GM23248 (cell line): Measurements from ENCODE around the gene CBX8. TPM values are rescaled to one million over a fixed set of nuclear protein-coding genes. Genes with fewer than 3 reads are reported as not detected.

Experiments
- DNase-seq: peaks from one replicate; pipeline ENCODE4 v3.0.0-alpha.2; 2015
- H2AFZ ChIP-seq: fragments of 200-600 bp; sonication (generic); 2 replicates; pipeline ENCODE4 v1.6.1; 2016; ENCODE audit warnings: antibody characterized with exemption
- H3F3A ChIP-seq: fragments of 200-600 bp; sonication (generic); 2 replicates; pipeline ENCODE4 v1.6.1; 2016; ENCODE audit warnings: mild to moderate bottlenecking, antibody characterized with exemption, mixed run types; ENCODE audit not compliant: insufficient read depth
- H3K27ac ChIP-seq: fragments of 200-600 bp; sonication (generic); 2 replicates; pipeline ENCODE4 v1.5.1; 2016; ENCODE audit warnings: mild to moderate bottlenecking
- H3K27me3 ChIP-seq: fragments of 200-600 bp; sonication (generic); replicated peaks from 2 replicates; pipeline ENCODE4 v1.6.1; 2016; ENCODE audit warnings: mild to moderate bottlenecking; ENCODE audit not compliant: insufficient read depth
- H3K36me3 ChIP-seq: fragments of 200-600 bp; sonication (generic); 2 replicates; pipeline ENCODE4 v1.6.1; 2016; ENCODE audit warnings: low read depth, mild to moderate bottlenecking
- H3K4me1 ChIP-seq: fragments of 200-600 bp; sonication (generic); 2 replicates; pipeline ENCODE4 v1.6.1; 2016; ENCODE audit warnings: mild to moderate bottlenecking; ENCODE audit not compliant: insufficient read depth
- H3K4me2 ChIP-seq: fragments of 200-600 bp; sonication (generic); one replicate; pipeline ENCODE4 v1.6.1; 2016; ENCODE audit warnings: mild to moderate bottlenecking; ENCODE audit not compliant: unreplicated experiment
- H3K4me3 ChIP-seq: fragments of 200-600 bp; sonication (generic); 2 replicates; pipeline ENCODE4 v1.5.1; 2016; ENCODE audit warnings: mild to moderate bottlenecking
- H3K79me2 ChIP-seq: fragments of 200-600 bp; sonication (generic); 2 replicates; pipeline ENCODE4 v1.6.1; 2016; ENCODE audit warnings: mild to moderate bottlenecking; ENCODE audit not compliant: insufficient read depth
- H3K9ac ChIP-seq: fragments of 200-600 bp; sonication (generic); 2 replicates; pipeline ENCODE4 v1.6.1; 2016; ENCODE audit warnings: mild to moderate bottlenecking
- H3K9me2 ChIP-seq: fragments of 200-600 bp; sonication (generic); 2 replicates; pipeline ENCODE4 v1.6.1; 2016; ENCODE audit warnings: mixed run types, mild to moderate bottlenecking, moderate library complexity; ENCODE audit not compliant: insufficient read depth
- H3K9me3 ChIP-seq: fragments of 200-600 bp; sonication (generic); one replicate; pipeline ENCODE4 v1.6.1; 2017; ENCODE audit warnings: low read depth
- H4K20me1 ChIP-seq: fragments of 200-600 bp; sonication (generic); 2 replicates; pipeline ENCODE4 v1.6.0; 2016; ENCODE audit not compliant: insufficient read depth
- EZH2 ChIP-seq: fragments of 200-600 bp; sonication (generic); IDR thresholded peaks from 2 replicates; pipeline ENCODE4 v1.6.1; 2018; ENCODE audit warnings: antibody characterized with exemption, mild to moderate bottlenecking; ENCODE audit not compliant: insufficient read depth, poor library complexity, severe bottlenecking
- EZH2phosphoT487 ChIP-seq: fragments of 200-600 bp; sonication (generic); IDR thresholded peaks from 2 replicates; pipeline ENCODE4 v1.6.1; 2018; ENCODE audit warnings: antibody characterized with exemption, moderate library complexity, mild to moderate bottlenecking, low read depth; ENCODE audit not compliant: insufficient read depth
- WGBS, 2 experiments: methylation state at CpG; one replicate each; pipeline ENCODE4 v1.1.6; 2015 to 2017; ENCODE audit warnings: low lambda C conversion rate in 2 of 2, low coverage in 1 of 2; ENCODE audit errors: missing lambda C conversion rate in 2 of 2; 5-methylcytosine and 5-hydroxymethylcytosine counted together
- in situ Hi-C: fragments of 300-500 bp; cut with MboI; formaldehyde crosslinking; loops from 2 replicates; pipeline ENCODE4 v1.15.0; 2020
- polyA plus RNA-seq: library from polyadenylated mRNA; unstranded; fragments of >200 nt; fragmentation: Nextera tagmentation; extraction: Ambion mirVana; gene quantifications from 2 replicates; pipeline ENCODE4 v1.2.1, GENCODE V29; 2016
- total RNA-seq: library from RNA; depleted of rRNA; stranded (reverse); fragments of >200 nt; shearing (Covaris generic); gene quantifications from 2 replicates; pipeline ENCODE4 v1.2.3, GENCODE V29; 2014

The CBX8 gene
- total and polyA plus RNA-seq, 2 experiments from 2014 or later = 3.9 to 5.9 TPM

DNA sequence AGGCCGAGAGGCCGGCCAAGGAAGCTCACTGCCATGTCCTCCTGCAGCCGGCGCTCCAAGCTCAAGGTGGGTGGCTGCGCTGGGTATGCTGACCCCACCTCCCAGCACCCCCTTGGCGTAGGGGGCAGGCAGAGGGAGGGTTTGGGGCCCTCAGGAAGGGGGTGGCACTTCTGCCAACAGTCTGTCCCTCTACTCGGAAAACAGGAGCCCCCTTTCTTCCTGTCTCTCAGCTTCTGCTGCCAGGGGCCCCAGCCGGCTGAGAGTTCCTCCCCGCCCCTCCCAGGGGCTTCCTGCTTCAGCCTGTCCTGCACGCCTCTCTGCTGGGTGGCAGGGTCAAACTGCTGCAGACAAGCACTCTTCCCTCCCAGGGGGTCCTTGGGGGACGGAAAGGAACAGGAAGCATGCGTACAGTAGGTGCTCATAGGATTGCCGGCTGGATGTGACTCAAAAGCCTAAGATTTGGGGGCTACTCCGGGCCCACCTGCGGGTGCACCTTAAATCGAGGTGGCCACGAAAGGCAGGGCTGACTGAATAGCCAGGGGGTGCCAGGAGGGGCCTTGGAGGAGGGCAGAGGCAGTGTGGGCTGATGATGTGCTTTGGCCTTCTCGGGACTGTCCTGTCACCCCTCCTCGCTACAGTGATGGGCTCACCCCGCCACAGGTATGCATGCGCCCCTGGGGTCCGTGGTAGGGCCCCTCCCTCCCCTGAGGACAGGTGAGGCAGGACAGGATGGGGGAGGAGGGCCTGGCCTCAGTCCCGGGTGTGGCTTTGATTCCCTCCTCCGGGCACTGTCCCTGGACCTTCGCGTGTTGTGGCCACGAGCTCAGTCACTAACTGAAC is 14.9 kb downstream of the CBX8 start:
- no peaks in the 10 kb centered on the region for H3K9me3 ChIP-seq
- no peaks in the 10 kb centered on the region for H3K9me2 ChIP-seq
- peaks cover 19% of the 10 kb centered on the region for H3K27me3 ChIP-seq
- TF ChIP-seq EZH2 (no peak), EZH2phosphoT487 (no peak)
- no peak overlapping the region for H3K27ac ChIP-seq
- in situ Hi-C loops = loop anchor here (10.0 kb wide), 1 partner anchor 213 kb away; no protein-coding TSS in a partner anchor
- no peak overlapping the region for H3K4me3 ChIP-seq
- WGBS, 2 experiments = 83 to 85% methylated on average over 24 to 27 of the region's 27 CpGs
- no peak for DNase-seq
- no peaks in the 10 kb centered on the region for H3F3A ChIP-seq
- H3K36me3 ChIP-seq = no peaks in the 10 kb centered on the region
- H3K79me2 ChIP-seq = no peaks in the 10 kb centered on the region
- H3K4me1 ChIP-seq = no peaks in the 10 kb centered on the region
- no peak overlapping the region for H3K9ac ChIP-seq
- H3K4me2 ChIP-seq = no peak overlapping the region
- no peak overlapping the region for H2AFZ ChIP-seq
- H4K20me1 ChIP-seq = no peaks in the 10 kb centered on the region

- Histone ChIP-seq H3K9me2 (no peaks in the 10 kb centered on the region), H3K79me2 (no peaks in the 10 kb centered on the region), H3K27me3 (peaks cover 22% of the 10 kb centered on the region), H3K9me3 (no peaks in the 10 kb centered on the region), H3K4me3 (no peak overlapping the region), H3K27ac (no peak overlapping the region), H3K4me2 (no peak overlapping the region), H3K4me1 (no peaks in the 10 kb centered on the region), H4K20me1 (no peaks in the 10 kb centered on the region), H3K36me3 (no peaks in the 10 kb centered on the region), H2AFZ (no peak overlapping the region), H3F3A (peaks cover 4% of the 10 kb centered on the region; the same call in 1 of the 2 replicates), H3K9ac (no peak overlapping the region)
- TF ChIP-seq EZH2phosphoT487 (no peak), EZH2 (no peak)
- in situ Hi-C loops = loop anchor here (10.0 kb wide), 1 partner anchor 214 kb away; no protein-coding TSS in a partner anchor
- DNase-seq = no peak
- 85 to 89% methylated on average over 12 of the region's 12 CpGs for WGBS, 2 experiments
Measured at GRCh38 chr17:79781012-79781650, 15.7 kb downstream of the CBX8 start.

DNA sequence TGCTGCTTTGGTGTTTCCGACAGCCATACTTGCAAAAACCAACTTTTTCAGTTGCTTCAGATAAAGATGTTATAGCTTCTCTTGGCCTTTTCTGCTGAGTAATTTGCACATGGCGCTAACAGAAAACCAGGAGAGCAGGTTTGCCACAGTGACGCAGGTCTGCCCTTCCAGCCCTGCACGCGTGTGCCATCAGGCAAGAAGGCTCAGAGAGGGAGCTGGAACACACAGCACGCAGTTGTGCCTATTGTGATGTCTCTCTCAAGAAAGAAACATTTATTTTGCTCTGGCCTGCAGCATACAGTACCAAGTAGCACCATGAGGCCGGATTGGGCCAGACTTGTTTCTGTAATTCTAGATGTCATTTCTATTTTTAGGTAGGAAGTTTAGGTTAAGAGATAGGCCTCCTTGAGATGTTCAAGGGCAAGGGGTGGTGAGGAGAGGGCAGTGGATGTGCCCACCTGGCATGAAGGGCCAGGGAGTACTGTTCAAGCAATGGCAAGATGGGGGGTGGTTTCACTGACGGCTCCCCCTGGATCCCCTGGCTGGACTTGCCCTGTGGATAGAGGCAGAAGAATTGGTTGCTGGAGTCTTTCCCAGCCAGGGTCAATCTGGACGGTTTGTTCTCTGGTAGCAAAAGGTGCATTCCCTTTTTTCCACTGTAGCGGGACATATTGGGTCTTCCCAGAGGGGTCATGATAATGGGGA is 17.1 kb downstream of the CBX8 start:
- in situ Hi-C loops = loop anchor here (10.0 kb wide), 1 partner anchor 215 kb away; no protein-coding TSS in a partner anchor
- no peak for TF ChIP-seq EZH2
- TF ChIP-seq EZH2phosphoT487 = no peak
- Histone ChIP-seq H3K27ac (no peak overlapping the region), H3K27me3 (peaks cover 36% of the 10 kb centered on the region), H3K36me3 (no peaks in the 10 kb centered on the region), H3K9me2 (no peaks in the 10 kb centered on the region), H3K4me3 (no peak overlapping the region), H3K4me1 (no peaks in the 10 kb centered on the region), H3K9me3 (no peaks in the 10 kb centered on the region), H4K20me1 (no peaks in the 10 kb centered on the region), H3F3A (peaks cover 4% of the 10 kb centered on the region; the same call in 1 of the 2 replicates), H3K9ac (no peak overlapping the region), H3K4me2 (no peak overlapping the region), H3K79me2 (no peaks in the 10 kb centered on the region), H2AFZ (no peak overlapping the region)
- 91 to 92% methylated on average over 10 of the region's 10 CpGs for WGBS, 2 experiments
- DNase-seq = no peak

- in situ Hi-C loops = no loop called here
- Histone ChIP-seq H4K20me1 (no peaks in the 10 kb centered on the region), H3K27ac (no peak overlapping the region)
Measured at GRCh38 chr17:79779084-79779529, 17.8 kb downstream of the CBX8 start.

More at GRCh38 chr17:79779084-79779529, 17.8 kb downstream of the CBX8 start:
- H3K9ac ChIP-seq = no peak overlapping the region
- H2AFZ ChIP-seq = no peak overlapping the region
- H3K9me3 ChIP-seq = no peaks in the 10 kb centered on the region
- no peaks in the 10 kb centered on the region for H3K4me1 ChIP-seq
- H3K4me2 ChIP-seq = no peak overlapping the region
- no peak for DNase-seq
- H3F3A ChIP-seq = peaks cover 4% of the 10 kb centered on the region; the same call in 1 of the 2 replicates
- peaks cover 43% of the 10 kb centered on the region for H3K27me3 ChIP-seq
- TF ChIP-seq EZH2phosphoT487 (no peak), EZH2 (no peak)
- H3K79me2 ChIP-seq = no peaks in the 10 kb centered on the region
- WGBS, 2 experiments = 52 to 53% methylated on average over 17 of the region's 17 CpGs
- no peak overlapping the region for H3K4me3 ChIP-seq
- no peaks in the 10 kb centered on the region for H3K9me2 ChIP-seq
- no peaks in the 10 kb centered on the region for H3K36me3 ChIP-seq
